Bronchial epithelial cell (primary cell): ENCODE results near the gene SLC35F1. TPM values are rescaled to one million over a fixed set of nuclear protein-coding genes. Genes with fewer than 3 reads are reported as not detected.

Source experiments
- DNase-seq: peaks from one replicate; pipeline ENCODE4 v3.0.0-alpha.2; 2010; ENCODE audit warnings: low read depth
- FAIRE-seq: peaks from 2 replicates; lab custom pipeline; 2011; peaks lifted over from hg19 to GRCh38; lab: Jason Lieb, UNC
- H3K27me3 ChIP-seq: 2 replicates; pipeline ENCODE4 v1.5.1; 2011; ENCODE audit warnings: low read length; ENCODE audit not compliant: control insufficient read depth, insufficient read depth
- H3K36me3 ChIP-seq: 2 replicates; pipeline ENCODE4 v1.5.1; 2011; ENCODE audit warnings: low read length; ENCODE audit not compliant: control insufficient read depth, insufficient read depth
- H3K4me3 ChIP-seq: 2 replicates; pipeline ENCODE4 v1.5.1; 2011; ENCODE audit warnings: mild to moderate bottlenecking, low read depth, low read length, control low read depth
- total RNA-seq: library from RNA; depleted of rRNA; stranded (reverse); fragments of >200 nt; gene quantifications from 2 replicates; pipeline ENCODE4 v1.2.1, GENCODE V29; 2014
- TF ChIP-seq, protein P1 (sequence below): IDR thresholded peaks from 2 replicates; pipeline ENCODE4 v1.5.1; 2011; ENCODE audit warnings: mild to moderate bottlenecking, moderate library complexity, low read length, control low read depth, inconsistent platforms; ENCODE audit not compliant: insufficient read depth, severe bottlenecking

The SLC35F1 gene
- total RNA-seq, 1 donor from 2014 or later, result not detected

DNA sequence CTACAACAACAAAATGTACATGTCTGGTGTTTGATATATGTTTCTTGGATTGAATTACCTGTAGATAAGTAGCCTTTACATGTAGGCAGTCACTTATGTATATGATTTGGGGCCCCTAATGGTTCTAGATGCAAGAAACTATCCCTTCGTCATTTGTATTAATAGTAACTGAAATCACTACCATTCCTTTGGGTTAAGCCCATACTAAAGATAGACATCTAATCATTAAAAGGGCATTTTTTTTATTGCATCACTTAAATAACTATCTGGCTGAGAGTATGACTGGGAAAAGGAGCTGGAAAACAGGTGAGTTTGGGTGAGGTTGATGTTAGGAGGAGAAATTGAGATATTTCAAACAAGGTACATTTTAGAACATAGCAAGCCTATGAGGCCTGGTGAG is 427.6 kb downstream of the SLC35F1 start:
- FAIRE-seq, result no peak
- H3K36me3 ChIP-seq, result no peaks in the 10 kb centered on the region
- DNase-seq, result no peak
- H3K27me3 ChIP-seq, result no peaks in the 10 kb centered on the region
- TF ChIP-seq, protein P1, sequence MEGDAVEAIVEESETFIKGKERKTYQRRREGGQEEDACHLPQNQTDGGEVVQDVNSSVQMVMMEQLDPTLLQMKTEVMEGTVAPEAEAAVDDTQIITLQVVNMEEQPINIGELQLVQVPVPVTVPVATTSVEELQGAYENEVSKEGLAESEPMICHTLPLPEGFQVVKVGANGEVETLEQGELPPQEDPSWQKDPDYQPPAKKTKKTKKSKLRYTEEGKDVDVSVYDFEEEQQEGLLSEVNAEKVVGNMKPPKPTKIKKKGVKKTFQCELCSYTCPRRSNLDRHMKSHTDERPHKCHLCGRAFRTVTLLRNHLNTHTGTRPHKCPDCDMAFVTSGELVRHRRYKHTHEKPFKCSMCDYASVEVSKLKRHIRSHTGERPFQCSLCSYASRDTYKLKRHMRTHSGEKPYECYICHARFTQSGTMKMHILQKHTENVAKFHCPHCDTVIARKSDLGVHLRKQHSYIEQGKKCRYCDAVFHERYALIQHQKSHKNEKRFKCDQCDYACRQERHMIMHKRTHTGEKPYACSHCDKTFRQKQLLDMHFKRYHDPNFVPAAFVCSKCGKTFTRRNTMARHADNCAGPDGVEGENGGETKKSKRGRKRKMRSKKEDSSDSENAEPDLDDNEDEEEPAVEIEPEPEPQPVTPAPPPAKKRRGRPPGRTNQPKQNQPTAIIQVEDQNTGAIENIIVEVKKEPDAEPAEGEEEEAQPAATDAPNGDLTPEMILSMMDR, result no peak
- H3K4me3 ChIP-seq, result no peak overlapping the region

DNA sequence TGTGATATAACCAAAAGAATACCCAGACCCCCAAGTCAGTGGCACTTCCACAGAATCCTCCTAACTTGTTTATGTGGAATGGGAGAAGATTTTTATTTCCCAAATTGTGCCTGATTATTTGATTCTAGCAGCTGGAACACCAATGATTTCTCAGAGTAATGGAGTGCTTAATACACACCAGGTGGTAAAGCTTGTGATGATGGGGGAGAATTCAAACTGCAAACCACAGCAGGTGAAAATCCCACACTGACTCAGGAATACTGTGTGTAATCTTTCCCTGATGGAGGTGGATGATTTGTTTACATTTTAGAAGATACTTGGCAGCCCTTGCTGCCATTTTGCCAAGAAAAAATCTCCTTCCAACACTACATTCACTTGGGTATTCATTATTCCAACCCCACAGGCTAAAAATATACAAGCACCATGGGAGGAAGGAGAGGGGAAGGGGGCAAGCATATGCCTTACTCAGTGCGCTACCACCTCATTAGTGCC is 428.3 kb downstream of the SLC35F1 start:
- DNase-seq (no peak), FAIRE-seq (no peak)
- Histone ChIP-seq H3K36me3 (no peaks in the 10 kb centered on the region), H3K27me3 (no peaks in the 10 kb centered on the region), H3K4me3 (no peak overlapping the region)
- TF ChIP-seq, protein P1, result no peak

DNA sequence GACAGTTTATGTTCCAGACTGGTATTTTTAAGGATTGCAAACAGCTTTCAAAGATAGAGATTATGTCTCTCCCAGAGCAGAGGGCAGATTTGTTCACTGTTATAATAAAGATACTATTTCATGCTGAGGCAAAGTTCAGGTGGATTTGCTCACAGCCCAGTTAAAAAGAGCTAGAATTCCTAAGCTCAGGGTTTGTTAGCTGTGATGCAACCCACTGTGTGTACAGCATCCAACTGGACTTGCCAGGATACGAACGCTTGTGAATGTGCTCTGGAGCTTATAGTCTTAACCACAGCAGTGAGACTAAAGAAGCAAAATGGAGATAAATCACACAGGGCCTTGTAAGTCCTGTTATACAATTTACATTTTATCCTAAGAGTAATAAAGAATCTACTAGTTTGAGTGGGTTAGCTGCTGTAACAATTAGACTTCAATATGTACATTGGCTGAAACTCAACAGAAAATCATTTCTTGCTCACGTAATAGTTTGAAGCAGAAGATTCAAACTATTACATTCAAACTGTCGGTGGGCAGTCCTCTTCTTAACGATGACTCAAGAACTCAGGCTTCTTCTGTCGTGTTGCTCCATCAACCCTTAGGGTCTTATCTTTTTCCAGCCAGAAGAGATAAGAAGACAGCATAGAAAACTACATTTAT is 437.1 kb downstream of the SLC35F1 start:
- DNase-seq (no peak), FAIRE-seq (no peak)
- H3K27me3 ChIP-seq, result no peaks in the 10 kb centered on the region
- TF ChIP-seq, protein P1, result no peak
- no peak overlapping the region for H3K4me3 ChIP-seq
- H3K36me3 ChIP-seq, result no peaks in the 10 kb centered on the region

DNA sequence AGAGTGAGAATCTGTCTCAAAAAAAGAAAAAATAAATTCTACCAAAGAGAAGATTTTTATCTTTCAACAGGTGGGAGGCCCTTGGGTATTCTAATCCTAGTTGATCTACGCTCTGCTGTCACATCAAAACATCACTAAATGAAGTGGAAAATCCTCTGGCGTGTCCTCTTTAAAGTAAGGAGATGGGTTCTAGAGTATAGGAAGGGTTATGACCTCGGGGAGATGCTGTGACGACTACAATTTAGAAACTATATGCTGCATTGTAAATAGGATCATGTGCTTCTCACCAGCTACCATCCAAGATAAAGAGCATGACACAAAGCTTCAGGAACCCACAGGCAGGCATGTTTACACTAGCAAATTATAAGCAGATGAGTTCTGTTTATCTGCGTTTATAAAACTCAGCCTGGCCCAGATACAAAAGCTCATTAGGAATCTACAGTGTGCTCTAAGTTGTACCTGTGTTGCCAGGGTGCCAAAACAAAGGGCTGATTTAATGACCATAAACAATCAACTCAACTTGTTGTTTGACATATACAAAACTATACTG is 443.9 kb downstream of the SLC35F1 start:
- DNase-seq, result no peak
- Histone ChIP-seq H3K27me3 (no peaks in the 10 kb centered on the region), H3K4me3 (no peak overlapping the region), H3K36me3 (no peaks in the 10 kb centered on the region)
- TF ChIP-seq, protein P1, result no peak
- FAIRE-seq, result no peak

DNA sequence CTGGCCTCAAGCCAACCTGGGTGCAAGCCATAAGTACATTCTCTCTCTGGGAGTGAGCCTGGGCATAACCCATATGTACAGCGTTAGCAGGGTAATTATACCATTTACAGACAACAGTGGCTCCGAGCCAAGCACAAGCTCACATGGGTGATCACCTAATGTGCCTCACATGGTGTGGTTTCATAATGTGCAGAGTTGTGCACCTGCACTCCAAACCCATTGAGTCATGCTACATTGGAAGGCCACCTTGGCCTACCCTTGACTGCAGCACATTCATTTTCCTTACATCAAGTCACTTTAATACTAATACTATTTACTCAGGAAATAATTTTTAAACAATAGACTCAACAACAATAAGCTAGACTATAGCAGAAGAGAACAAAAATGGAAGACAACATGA is 446.5 kb downstream of the SLC35F1 start:
- Histone ChIP-seq H3K36me3 (no peaks in the 10 kb centered on the region), H3K4me3 (no peak overlapping the region), H3K27me3 (no peaks in the 10 kb centered on the region)
- no peak for DNase-seq
- no peak for FAIRE-seq
- TF ChIP-seq, protein P1, result no peak
